ENCODE data around the gene GNG3. TPM values are rescaled to one million over a fixed set of nuclear protein-coding genes. Genes with fewer than 3 reads are reported as not detected.

GNG3 gene
- total RNA-seq, 4 donors from 2014 or later: 0.52 TPM; not detected in 3

DNA sequence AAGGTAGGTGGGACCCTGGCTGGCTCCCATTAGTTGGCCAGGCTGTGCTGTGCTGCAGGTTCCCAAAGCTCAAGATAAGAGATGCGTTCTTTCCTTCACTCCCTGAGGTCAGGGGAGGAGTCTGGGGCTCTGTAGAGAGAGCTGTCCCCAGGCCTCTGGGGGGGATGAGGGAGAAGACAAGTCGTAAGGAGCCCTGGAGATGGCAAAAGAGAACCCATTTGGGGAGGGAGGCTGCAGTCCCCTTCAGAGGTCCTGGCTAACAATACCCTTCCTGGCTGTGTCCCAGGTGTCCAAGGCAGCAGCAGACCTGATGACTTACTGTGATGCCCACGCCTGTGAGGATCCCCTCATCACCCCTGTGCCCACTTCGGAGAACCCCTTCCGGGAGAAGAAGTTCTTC is 916 bp downstream of the GNG3 start:
- H3K4me3 ChIP-seq: peak overlapping the region in 1 of 2 donors; percentile 49
- H3K9me3 ChIP-seq: no peaks in the 10 kb centered on the region
- H3K4me1 ChIP-seq: peaks cover 9 to 22% of the 10 kb centered on the region in 2 donors
- intact Hi-C loops (cut with DNase I; ENCODE audit: low total_unique reads): no loop called here
- peak; percentile 39 to 40 for DNase-seq
- peak overlapping the region; percentile 89 to 94 for H3K27ac ChIP-seq
- no peaks in the 10 kb centered on the region for H3K27me3 ChIP-seq
- H3K36me3 ChIP-seq: no peaks in the 10 kb centered on the region
- TF ChIP-seq POLR2A (IDR thresholded peaks at IDR 0.05): no peak
- TF ChIP-seq, protein P1, sequence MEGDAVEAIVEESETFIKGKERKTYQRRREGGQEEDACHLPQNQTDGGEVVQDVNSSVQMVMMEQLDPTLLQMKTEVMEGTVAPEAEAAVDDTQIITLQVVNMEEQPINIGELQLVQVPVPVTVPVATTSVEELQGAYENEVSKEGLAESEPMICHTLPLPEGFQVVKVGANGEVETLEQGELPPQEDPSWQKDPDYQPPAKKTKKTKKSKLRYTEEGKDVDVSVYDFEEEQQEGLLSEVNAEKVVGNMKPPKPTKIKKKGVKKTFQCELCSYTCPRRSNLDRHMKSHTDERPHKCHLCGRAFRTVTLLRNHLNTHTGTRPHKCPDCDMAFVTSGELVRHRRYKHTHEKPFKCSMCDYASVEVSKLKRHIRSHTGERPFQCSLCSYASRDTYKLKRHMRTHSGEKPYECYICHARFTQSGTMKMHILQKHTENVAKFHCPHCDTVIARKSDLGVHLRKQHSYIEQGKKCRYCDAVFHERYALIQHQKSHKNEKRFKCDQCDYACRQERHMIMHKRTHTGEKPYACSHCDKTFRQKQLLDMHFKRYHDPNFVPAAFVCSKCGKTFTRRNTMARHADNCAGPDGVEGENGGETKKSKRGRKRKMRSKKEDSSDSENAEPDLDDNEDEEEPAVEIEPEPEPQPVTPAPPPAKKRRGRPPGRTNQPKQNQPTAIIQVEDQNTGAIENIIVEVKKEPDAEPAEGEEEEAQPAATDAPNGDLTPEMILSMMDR (IDR thresholded peaks at IDR 0.05): no peak

DNA sequence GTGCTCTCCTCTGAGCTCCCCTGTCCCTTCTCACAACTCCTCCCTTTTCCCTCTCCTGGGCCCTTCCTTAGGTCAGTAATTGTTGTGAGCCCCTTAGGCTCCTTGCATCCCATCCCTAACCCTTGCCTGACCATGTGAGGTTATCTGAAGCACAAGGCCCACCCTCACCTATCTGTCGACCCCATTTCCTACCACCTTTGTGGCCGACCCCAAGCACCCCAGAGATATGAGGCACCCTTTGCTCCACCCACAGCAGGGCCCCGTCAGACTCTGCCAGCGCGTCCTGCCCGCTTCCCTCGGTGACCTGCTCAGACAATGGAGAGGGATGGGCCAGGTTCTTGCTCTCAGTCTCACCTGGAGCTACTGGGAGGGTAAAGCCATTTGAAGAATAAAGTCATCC is 1.3 kb downstream of the GNG3 start:
- Histone ChIP-seq H3K27ac (peak overlapping the region; percentile 89 to 94), H3K4me3 (peak overlapping the region; percentile 49 to 54), H3K36me3 (no peaks in the 10 kb centered on the region), H3K9me3 (no peaks in the 10 kb centered on the region), H3K4me1 (peaks cover 9 to 22% of the 10 kb centered on the region in 2 donors), H3K27me3 (no peaks in the 10 kb centered on the region)
- DNase-seq: peak; percentile 37 to 53
- TF ChIP-seq, protein P1 (IDR thresholded peaks at IDR 0.05): no peak
- no peak for TF ChIP-seq POLR2A (IDR thresholded peaks at IDR 0.05)
- intact Hi-C loops (cut with DNase I; ENCODE audit: low total_unique reads): no loop called here

DNA sequence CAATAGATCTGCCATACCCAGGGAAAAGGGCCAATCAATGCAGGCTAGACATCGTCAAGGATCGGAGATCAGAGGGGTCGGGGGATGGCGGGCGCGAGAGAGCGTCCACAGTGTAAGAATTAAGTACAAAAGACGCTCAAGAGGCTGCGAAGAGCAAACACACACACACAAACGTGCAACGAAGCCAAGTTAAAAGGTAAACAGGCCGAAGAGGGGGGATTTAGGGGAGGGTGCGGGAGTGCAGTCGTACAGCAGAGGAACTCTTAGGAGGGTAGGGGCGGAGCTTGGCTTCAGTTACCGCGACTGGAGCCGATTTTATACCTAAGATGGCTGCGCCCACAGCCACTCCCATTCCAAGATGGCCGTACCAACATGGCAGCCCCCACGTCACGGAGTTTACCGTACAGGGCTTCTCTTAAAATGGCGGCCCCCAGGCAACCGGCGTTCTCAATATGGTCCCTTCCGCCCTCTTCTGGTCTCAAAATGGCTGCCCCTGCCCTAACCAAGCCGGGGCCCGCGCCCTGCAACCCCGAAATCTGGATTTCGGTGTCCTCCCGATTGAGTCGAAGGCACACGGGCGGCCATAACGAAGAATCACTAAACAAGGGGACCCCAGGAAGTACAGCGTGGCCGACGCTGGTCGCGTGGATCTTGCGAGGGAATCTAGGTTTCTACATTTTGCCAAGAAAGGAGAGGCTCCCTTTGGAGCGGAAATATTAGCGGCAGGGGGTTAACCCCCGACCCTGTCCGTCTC is 1.9 kb downstream of the GNG3 start:
- peak; percentile 60 to 64 for TF ChIP-seq POLR2A (IDR thresholded peaks at IDR 0.05)
- TF ChIP-seq, protein P1 (IDR thresholded peaks at IDR 0.05): peak in 3 of 4 experiments; percentile 28 to 33 (median 31)
- Histone ChIP-seq H3K9me3 (no peaks in the 10 kb centered on the region), H3K4me1 (peaks cover 9 to 22% of the 10 kb centered on the region in 2 donors), H3K27ac (peak overlapping the region; percentile 89 to 94), H3K27me3 (no peaks in the 10 kb centered on the region), H3K4me3 (peak overlapping the region; percentile 49 to 54), H3K36me3 (no peaks in the 10 kb centered on the region)
- DNase-seq: peak; percentile 98 to 99
- intact Hi-C loops (cut with DNase I; ENCODE audit: low total_unique reads): no loop called here

DNA sequence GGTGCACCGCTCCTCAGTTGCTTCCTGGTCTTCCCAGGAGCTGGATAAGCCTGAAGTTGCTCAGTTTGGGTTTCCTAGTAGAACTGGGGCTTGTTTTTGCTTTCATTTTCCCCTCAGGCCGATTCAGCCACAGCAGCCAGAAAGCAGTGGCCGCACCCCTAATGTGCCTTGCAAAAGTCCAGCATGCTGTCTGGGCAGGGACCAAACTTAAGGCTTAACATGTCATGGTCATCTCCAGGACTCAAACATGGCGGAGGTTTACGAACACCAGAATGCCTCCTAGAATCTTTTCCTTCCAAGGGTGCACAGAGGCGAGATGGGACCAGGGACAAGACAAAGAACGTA is 2.5 kb downstream of the GNG3 start:
- TF ChIP-seq, protein P1 (IDR thresholded peaks at IDR 0.05): no peak
- no peak for TF ChIP-seq POLR2A (IDR thresholded peaks at IDR 0.05)
- no peaks in the 10 kb centered on the region for H3K36me3 ChIP-seq
- peak overlapping the region; percentile 89 to 94 for H3K27ac ChIP-seq
- H3K4me3 ChIP-seq: peak overlapping the region; percentile 49 to 54
- H3K27me3 ChIP-seq: no peaks in the 10 kb centered on the region
- H3K4me1 ChIP-seq: peaks cover 9 to 22% of the 10 kb centered on the region in 2 donors
- intact Hi-C loops (cut with DNase I; ENCODE audit: low total_unique reads): no loop called here
- H3K9me3 ChIP-seq: no peaks in the 10 kb centered on the region
- no peak for DNase-seq

DNA sequence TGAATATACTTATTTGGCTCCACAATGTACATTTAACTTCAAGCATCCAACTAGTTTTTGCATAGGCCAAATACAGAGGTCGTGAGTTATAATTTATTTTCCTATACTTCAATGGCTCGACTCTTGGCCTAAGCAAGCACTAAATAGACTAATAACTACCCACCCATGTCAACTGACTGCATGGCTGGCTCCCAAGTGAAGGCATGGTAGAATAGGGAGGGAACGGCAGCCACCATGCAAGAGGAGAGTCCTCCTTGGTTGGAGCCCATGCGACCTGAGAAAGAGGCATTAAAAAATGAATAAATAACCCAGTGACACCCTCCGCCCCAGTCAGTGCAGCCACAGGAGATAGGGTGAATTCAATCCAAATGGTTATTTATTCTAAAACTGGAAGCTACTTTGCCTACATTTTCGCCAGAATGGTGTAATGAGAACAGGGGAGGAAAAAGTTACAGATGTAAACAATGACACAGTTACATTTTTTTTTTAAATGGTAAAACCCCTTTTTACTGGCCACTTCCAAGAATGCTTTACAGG is 4.9 kb downstream of the GNG3 start:
- Histone ChIP-seq H3K27me3 (no peaks in the 10 kb centered on the region), H3K36me3 (no peaks in the 10 kb centered on the region), H3K4me3 (no peak overlapping the region), H3K4me1 (peaks cover 6 to 14% of the 10 kb centered on the region in 2 donors), H3K9me3 (no peaks in the 10 kb centered on the region), H3K27ac (no peak overlapping the region)
- intact Hi-C loops (cut with DNase I; ENCODE audit: low total_unique reads): no loop called here
- DNase-seq: no peak
- TF ChIP-seq POLR2A (IDR thresholded peaks at IDR 0.05): no peak
- TF ChIP-seq, protein P1 (IDR thresholded peaks at IDR 0.05): no peak

All from uterus (tissue), 4 donors.